Endodermal cell (in vitro differentiated cells): Measurements from ENCODE around the gene TMEM134. TPM values are rescaled to one million over a fixed set of nuclear protein-coding genes. Genes with fewer than 3 reads are reported as not detected.

Source experiments
- DNase-seq: peaks from one replicate; pipeline ENCODE4 v3.0.0-alpha.2; 2017
- H3K27ac ChIP-seq: 2 replicates; pipeline ENCODE4 v1.5.1; 2013; ENCODE audit warnings: mild to moderate bottlenecking, low read depth, low read length, moderate library complexity
- H3K27me3 ChIP-seq: 2 replicates; pipeline ENCODE4 v1.6.1; 2013; ENCODE audit warnings: mild to moderate bottlenecking, low read length, moderate library complexity; ENCODE audit not compliant: insufficient read depth, control insufficient read depth, poor library complexity, severe bottlenecking
- H3K36me3 ChIP-seq: 2 replicates; pipeline ENCODE4 v1.7.0; 2013; ENCODE audit warnings: mild to moderate bottlenecking, low read length, moderate library complexity; ENCODE audit not compliant: control insufficient read depth, insufficient read depth
- H3K4me1 ChIP-seq: one replicate; pipeline ENCODE4 v1.7.0; 2013; ENCODE audit warnings: low read length; ENCODE audit not compliant: control insufficient read depth, insufficient read depth
- H3K4me3 ChIP-seq: 2 replicates; pipeline ENCODE4 v1.5.1; 2013; ENCODE audit warnings: mild to moderate bottlenecking, low read length, moderate library complexity
- H3K9ac ChIP-seq: 2 replicates; pipeline ENCODE4 v1.6.1; 2013; ENCODE audit warnings: mild to moderate bottlenecking, low read length, moderate library complexity; ENCODE audit not compliant: poor library complexity, severe bottlenecking; ENCODE audit errors: extremely low read depth
- H3K9me3 ChIP-seq: 2 replicates; pipeline ENCODE4 v1.6.1; 2013; ENCODE audit warnings: mild to moderate bottlenecking, low read length, moderate library complexity; ENCODE audit not compliant: control insufficient read depth
- H3K27ac Mint-ChIP-seq: 2 replicates; pipeline ENCODE4 v1.8.0; 2020; ENCODE audit warnings: mixed read lengths
- H3K27me3 Mint-ChIP-seq: 2 replicates; pipeline ENCODE4 v1.8.0; 2021; ENCODE audit warnings: mild to moderate bottlenecking, mixed read lengths; ENCODE audit not compliant: insufficient read depth
- H3K36me3 Mint-ChIP-seq: 2 replicates; pipeline ENCODE4 v1.8.0; 2020; ENCODE audit warnings: low read depth, mixed read lengths
- H3K4me1 Mint-ChIP-seq: 2 replicates; pipeline ENCODE4 v1.8.0; 2020; ENCODE audit warnings: mixed read lengths
- H3K4me3 Mint-ChIP-seq: 2 replicates; pipeline ENCODE4 v1.8.0; 2020; ENCODE audit warnings: mild to moderate bottlenecking, moderate library complexity, mixed read lengths
- H3K9me3 Mint-ChIP-seq: 2 replicates; pipeline ENCODE4 v1.8.0; 2020; ENCODE audit warnings: mild to moderate bottlenecking, mixed read lengths
- WGBS, 2 experiments: methylation state at CpG; one replicate each; pipeline versions ENCODE4 v1.1.5 to v1.1.7; 2013; ENCODE audit warnings: missing lambda C conversion rate in 2 of 2, mixed read lengths in 1 of 2; ENCODE audit not compliant: insufficient coverage in 1 of 2, insufficient read length in 1 of 2; 5-methylcytosine and 5-hydroxymethylcytosine counted together
- total RNA-seq, 2 donors: library from RNA; stranded (reverse); fragmentation: NEBNext Ultra II Directional in 1 of 2; extraction: Animal tissue kit (Norgen Biotek cat#: 25700) in 1 of 2; gene quantifications; 2 replicates in 1 of 2; 3 replicates in 1 of 2; pipeline ENCODE4 v1.2.1, GENCODE V29; 2021
- TF ChIP-seq, protein P1 (sequence below): fragments of 200-600 bp; sonication (generic); conservative IDR thresholded peaks from 2 replicates; pipeline ENCODE4 v1.5.0; 2021; ENCODE audit warnings: antibody characterized with exemption, mild to moderate bottlenecking

TMEM134 gene
- total RNA-seq, 2 donors from 2014 or later, result 67.4 to 87.8 TPM

- no peak for DNase-seq
- no peaks in the 10 kb centered on the region for H3K9me3 ChIP-seq
- Mint-ChIP-seq H3K4me1 (no peaks in the 10 kb centered on the region), H3K9me3 (no peaks in the 10 kb centered on the region), H3K4me3 (no peak overlapping the region), H3K36me3 (no peaks in the 10 kb centered on the region), H3K27me3 (peaks cover 8% of the 10 kb centered on the region), H3K27ac (no peak overlapping the region)
- no peaks in the 10 kb centered on the region for H3K27me3 ChIP-seq
- 94 to 95% methylated on average over 11 to 25 of the region's 25 CpGs for WGBS, 2 experiments
- H3K36me3 ChIP-seq, result no peaks in the 10 kb centered on the region
- TF ChIP-seq, protein P1, sequence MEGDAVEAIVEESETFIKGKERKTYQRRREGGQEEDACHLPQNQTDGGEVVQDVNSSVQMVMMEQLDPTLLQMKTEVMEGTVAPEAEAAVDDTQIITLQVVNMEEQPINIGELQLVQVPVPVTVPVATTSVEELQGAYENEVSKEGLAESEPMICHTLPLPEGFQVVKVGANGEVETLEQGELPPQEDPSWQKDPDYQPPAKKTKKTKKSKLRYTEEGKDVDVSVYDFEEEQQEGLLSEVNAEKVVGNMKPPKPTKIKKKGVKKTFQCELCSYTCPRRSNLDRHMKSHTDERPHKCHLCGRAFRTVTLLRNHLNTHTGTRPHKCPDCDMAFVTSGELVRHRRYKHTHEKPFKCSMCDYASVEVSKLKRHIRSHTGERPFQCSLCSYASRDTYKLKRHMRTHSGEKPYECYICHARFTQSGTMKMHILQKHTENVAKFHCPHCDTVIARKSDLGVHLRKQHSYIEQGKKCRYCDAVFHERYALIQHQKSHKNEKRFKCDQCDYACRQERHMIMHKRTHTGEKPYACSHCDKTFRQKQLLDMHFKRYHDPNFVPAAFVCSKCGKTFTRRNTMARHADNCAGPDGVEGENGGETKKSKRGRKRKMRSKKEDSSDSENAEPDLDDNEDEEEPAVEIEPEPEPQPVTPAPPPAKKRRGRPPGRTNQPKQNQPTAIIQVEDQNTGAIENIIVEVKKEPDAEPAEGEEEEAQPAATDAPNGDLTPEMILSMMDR, result no peak
- no peak overlapping the region for H3K9ac ChIP-seq
- no peak overlapping the region for H3K27ac ChIP-seq
- no peaks in the 10 kb centered on the region for H3K4me1 ChIP-seq
- no peak overlapping the region for H3K4me3 ChIP-seq
Observed at GRCh38 chr11:67456068-67456705, 12.9 kb downstream of the TMEM134 start.

GRCh38 chr11:67455054-67455453 lies 14.0 kb downstream of the TMEM134 start, which contains the start of gene CABP4:
TSS of gene CABP4 (plus strand) at chr11:67455354. CDS start at chr11:67455424, 70 bp downstream.
- TF ChIP-seq, protein P1, result no peak
- Histone ChIP-seq H3K36me3 (no peaks in the 10 kb centered on the region), H3K9me3 (no peaks in the 10 kb centered on the region), H3K4me1 (no peaks in the 10 kb centered on the region), H3K27me3 (no peaks in the 10 kb centered on the region), H3K9ac (no peak within 1 kb of the TSS), H3K4me3 (no peak within 1 kb of the TSS), H3K27ac (no peak within 1 kb of the TSS)
- H3K27ac Mint-ChIP-seq, result no peak within 1 kb of the TSS
- H3K4me3 Mint-ChIP-seq, result no peak within 1 kb of the TSS
- DNase-seq, result no peak
- no peaks in the 10 kb centered on the region for H3K9me3 Mint-ChIP-seq
- peaks cover 6% of the 10 kb centered on the region for H3K27me3 Mint-ChIP-seq
- no peaks in the 10 kb centered on the region for H3K36me3 Mint-ChIP-seq
- no peaks in the 10 kb centered on the region for H3K4me1 Mint-ChIP-seq
- 85 to 100% methylated on average over 1 to 3 of the region's 3 CpGs for WGBS, 2 experiments

DNA sequence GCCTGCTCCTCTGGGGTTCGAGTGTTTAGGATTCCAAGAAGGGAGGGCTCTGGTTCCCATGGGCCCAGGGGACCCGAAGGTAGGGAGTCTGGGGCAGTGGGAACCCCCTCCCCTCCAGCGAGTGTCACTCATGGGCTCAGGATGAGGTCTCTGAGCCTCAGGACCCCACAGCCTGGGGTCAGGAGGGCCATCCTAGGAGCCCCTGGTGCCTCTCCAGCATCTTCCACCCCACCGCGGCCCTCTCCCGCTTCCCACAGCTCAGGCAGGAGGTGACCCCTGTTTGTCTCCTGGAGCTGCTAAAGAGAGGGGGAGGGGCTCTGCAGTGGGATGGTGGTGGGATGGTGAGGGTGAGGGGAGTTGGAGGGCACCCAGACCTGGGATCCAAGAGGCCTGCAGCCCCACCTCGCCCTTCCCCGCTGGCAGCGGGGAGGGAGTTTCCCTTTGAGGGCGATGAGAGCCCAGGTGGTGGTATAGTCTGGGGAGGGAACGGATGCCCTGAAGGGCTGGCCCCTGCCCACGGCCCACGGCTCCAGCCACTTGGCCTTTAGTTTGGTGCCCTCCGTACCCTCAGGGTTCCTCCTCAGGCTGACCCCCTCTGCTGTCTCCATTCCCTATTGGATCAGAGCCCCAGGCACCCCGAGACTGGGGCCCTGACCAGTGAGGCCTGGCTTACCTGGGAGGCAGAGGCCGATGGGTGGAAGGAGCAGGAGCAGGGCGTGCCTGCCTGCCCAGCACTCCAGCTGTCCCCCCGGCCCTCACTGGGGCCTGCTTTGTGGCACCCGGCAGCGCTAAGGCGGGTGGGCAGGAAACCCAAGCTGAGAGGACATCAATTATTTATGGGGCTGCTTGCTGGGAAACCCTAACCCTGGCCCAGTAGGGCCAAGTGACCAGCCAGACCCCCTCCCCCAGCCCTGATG lies 15.0 kb downstream of the TMEM134 start:
- 92 to 95% methylated on average over 8 to 21 of the region's 21 CpGs for WGBS, 2 experiments
- DNase-seq, result no peak
- H3K9ac ChIP-seq, result no peak overlapping the region
- Mint-ChIP-seq H3K4me3 (no peak overlapping the region), H3K27me3 (peaks cover 4% of the 10 kb centered on the region), H3K36me3 (no peaks in the 10 kb centered on the region), H3K9me3 (no peaks in the 10 kb centered on the region), H3K27ac (no peak overlapping the region), H3K4me1 (no peaks in the 10 kb centered on the region)
- no peaks in the 10 kb centered on the region for H3K9me3 ChIP-seq
- H3K4me3 ChIP-seq, result no peak overlapping the region
- H3K27ac ChIP-seq, result no peak overlapping the region
- TF ChIP-seq, protein P1, result no peak
- H3K36me3 ChIP-seq, result no peaks in the 10 kb centered on the region
- no peaks in the 10 kb centered on the region for H3K27me3 ChIP-seq
- no peaks in the 10 kb centered on the region for H3K4me1 ChIP-seq
